Measurements from ENCODE around the gene ZNF134.

ZNF134 gene
- 44.5 to 66.1 reads per million in 2 experiments for total RNA-seq

DNA sequence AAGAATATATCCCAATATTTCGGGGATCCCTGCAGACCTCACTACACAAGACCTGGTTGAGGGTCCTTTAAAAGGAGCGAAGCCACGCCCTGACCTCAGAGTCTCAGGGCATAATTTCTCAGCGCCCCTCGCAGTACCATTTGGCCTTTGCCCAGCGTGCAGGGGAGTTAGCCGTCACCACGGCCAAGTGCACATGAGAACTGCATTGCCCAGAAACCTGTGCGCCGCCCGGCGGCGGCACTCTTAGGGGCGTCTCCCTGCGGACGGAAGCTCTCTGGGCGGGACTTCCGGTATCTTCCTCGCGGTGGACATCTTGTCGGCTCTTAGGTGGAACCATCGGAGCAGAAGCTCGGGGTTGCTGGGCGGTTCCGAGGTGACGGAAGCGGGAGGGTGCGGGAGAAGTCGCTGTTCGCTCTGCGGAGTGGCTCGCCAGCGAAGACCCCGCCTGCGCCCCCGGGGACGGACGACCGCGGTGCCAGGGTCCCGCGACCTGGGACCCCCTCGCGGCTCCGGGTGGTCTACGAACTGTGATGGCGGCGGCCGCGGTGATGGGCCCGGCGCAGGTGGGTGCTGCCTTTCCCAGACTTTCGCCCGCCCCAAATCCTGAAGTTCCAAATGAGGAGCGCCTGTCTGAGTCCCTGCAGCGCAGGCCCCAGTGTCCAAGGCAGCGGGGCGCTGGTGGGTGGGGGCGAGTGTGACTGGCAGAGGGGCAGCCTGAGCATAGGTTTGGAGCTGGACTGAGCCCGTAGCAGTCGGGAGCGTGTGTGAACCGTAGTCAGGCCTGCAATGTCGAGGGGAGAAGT, at the start of gene ZNF134:
TSS of gene ZNF134 (plus strand) at position 302 of the 803 bp plus-strand sequence. CDS start 5,227 bp downstream, outside the sequence.
- peak; percentile 80 for DNase-seq (ENCODE audit: low read depth)

DNA sequence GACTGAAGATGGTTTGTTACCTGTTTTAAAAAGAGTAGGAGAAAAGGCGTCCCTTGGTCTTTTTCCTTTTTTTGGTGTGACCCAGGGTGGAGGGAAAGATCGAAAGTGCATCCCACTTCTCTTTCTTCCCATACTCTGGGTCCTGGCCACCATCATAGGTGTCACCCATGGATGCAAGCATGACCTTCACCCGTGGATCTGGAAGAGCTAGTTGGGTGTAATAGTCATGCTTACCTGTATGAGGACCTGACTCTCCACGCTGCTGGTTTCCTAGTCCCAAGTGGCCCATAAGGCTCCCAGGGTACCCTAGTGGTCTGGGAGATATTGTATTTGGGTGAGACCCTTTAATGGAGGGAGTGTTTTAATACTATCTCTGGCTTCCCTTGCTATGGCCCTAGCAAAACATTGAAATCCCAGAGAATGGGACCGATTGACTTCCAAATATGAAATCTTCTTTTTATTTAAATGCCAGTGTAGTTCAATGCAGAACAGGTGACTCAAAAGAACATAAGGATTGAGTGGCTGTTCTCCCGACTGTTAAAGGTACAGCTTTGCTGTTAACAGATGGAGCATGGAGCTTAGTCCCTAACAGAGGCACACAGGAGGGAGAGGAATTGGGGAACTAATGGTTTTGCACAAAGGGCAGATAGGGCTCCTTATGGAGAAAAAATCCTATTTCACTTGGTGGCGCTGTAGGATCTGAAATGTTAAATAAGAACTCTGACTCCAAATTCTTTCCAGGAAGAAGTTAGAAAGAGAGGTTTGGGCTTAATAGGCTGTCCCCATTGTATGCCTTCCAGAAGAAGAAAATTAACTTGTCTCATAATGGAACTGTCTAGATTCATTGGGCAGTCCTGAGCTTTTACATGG, 47.4 kb upstream of the ZNF134 start:
- no peak for DNase-seq (ENCODE audit: low read depth)

DNA sequence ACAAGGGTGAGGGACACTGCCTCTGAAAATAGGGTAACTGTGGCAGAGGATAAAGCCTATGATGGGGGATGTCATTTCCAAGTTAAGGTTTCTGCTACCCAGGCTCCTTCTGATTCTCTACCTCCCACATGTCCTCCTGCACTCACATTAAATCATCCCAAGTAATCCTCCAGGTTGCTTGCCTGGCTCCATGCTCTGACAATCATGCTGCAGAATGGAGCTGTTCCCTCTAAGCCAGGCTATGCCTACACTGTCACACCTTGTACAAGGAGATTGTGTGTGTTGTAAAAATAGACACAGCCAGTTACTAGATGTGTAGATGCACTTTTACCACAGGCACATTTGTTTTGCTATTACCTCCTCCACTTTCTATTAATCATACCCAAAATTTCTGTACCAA, 43.3 kb upstream of the ZNF134 start:
- DNase-seq (ENCODE audit: low read depth): no peak

DNA sequence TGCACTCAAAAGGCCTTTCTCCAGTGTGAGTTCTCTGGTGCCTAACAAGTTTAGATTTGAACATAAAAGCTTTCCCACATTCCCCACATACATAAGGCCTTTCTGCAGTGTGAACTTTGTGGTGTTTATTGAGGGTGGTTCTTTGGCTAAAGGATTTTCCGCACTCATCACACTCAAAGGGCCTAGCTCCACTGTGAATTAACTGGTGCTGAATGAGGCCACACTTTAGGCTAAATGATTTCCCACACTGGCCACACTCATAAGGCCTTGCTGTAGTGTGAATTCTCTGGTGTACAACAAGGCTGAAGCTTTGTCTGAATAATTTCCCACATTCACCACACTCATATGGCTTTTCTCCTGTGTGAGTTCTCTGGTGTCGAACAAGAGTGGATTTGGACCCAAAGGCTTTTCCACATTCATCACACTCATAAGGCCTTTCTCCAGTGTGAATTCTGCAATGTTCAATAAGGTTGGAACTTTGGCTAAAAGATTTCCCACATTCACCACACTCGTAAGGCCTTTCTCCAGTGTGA, 41.6 kb upstream of the ZNF134 start:
- DNase-seq (ENCODE audit: low read depth): no peak

DNA sequence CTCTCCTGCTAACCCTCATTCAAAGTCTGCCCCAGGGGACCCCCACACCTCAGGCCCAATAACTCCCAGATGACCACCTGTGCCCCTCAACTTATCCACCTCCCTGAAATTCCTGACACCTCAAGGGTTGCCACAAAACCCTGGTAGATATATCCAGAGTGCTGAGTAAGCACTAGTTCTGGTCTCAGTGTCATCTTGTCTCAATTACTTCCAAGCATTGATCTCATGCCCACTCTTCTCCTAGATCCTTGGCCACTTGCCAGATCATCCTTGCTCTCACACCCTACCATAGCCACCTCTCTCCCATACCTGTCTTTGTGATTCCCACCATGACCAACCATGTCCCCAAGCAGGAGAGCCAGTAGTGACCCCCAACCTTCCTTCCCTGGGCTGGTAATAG, 37.4 kb upstream of the ZNF134 start:
- DNase-seq (ENCODE audit: low read depth): no peak

DNA sequence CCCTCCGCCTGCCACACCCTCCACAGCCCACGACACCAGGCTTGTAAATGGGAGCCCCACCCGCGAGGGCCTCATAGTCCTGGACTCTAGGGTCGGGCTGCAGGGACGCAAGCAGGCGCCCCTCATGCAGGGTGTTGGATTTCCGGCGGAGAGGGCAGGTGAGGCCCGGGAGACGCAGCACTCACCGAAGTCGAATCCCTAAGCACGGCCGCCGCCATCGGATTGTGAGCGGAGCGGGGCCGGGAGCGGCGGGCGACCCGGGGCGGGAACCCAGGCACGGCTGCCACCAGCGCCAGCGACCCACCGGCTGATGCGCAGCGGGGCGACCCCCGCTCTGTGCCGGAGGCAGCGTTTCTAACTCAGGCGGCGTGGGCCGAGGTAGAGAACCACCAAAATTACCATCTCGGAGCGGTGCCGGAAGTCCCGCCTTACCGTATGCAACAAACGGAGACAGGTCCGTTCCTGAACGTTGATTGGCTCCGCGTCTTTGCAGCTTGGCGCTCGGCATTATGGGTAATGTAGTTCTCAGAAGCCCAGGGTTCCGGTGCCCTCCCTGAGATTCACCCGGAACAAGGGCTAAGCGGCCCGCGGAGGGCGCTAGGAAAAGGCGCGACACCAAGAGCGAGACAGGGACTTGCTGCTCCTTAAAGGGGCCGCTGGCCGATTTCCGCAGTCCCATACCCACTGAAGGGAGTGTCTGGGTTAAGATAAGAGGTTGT, 35.4 kb upstream of the ZNF134 start, which contains the start of gene ZNF416:
TSS of gene ZNF416 (minus strand) at position 425 of the 719 bp plus-strand sequence. CDS start at position 218, 207 bp downstream.
- peak; percentile 94 for DNase-seq (ENCODE audit: low read depth)

DNA sequence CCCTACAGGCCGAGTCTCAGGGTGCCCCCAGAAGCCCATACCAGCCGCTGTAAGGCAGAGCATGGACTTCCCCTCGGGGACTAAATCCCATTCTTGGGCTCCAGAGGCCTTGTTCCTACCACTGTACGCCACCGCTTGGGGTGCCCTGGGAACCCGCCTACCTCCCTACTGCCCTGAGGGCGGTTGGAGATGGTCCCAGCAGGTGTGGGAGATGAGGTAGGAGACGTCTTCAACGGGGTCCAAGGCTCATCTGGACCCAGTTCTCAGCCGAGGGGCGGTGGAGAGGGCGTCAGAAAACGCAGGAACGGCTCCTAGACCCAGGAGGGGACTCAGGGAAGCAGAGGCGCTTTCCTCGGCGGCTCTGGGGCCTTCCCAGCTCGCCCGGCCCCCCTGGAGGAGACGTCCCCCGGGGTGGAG, 30.9 kb upstream of the ZNF134 start:
- no peak for DNase-seq (ENCODE audit: low read depth)

DNA sequence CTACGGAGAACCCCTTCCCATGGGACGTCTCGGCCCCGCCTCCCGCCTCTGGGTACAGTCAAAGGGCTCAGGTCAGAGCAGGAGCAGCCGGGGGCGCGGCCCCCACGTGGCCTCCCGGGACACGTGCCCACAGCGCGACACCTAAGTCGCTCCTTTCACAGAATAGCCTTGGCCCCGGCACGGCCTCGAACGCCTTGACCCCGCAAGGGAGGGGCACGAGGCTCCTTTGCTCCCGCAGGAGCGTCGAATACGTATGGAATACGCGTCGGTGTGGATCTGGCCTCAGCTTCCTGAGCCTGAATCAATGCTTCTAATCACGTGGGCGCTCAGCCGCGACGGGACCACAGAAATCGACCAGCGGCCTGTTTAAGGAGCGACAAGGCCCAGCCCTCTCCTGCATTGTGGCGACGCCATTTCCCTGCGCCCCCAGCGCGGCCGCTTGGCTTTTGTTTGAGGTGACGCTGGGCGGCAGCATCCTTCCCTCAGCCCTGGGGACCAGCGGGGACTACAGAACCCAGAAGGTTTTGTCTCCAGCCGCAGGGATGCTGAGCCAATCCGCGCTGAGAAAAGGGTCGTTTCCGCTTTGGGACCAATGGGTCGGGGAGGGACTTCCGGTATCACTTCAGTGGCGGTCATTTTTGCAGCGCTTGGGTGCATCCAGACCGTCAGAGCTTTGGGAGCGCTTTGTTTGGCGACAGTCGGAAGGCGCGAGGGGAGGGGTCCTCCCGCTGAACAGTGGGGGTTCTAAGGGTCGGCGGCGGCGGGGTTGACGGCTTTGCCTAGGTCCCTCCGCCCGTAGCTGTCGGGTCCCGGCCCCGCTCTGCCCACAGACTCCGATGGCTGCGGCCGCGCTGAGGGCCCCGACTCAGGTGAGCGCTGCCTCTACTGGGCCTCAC, 30.3 kb upstream of the ZNF134 start, which contains the start of gene ZIK1:
TSS of gene ZIK1 (plus strand) at position 625 of the 896 bp plus-strand sequence. CDS start at position 837, 212 bp downstream.
- DNase-seq (ENCODE audit: low read depth): peak; percentile 79

DNA sequence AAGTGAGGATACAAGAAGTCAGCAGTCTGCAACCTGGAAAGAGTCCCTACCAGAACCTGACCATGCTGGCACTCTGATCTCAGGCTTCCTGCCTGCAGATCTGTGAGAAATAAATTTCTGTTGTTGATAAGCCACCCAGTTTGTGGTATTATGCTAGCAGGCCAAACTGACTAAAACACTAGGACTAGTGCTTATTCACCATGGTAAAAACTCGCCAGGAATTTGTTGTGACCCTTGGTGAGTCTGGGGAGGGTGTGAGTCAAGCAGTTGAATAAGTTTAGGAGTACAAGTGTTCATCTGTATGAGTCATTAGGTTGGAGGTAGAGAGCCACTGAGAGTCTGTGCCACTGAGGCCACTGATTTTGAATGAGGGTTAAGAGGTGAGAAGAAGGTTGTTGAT, 26.5 kb upstream of the ZNF134 start:
- no peak for DNase-seq (ENCODE audit: low read depth)

DNA sequence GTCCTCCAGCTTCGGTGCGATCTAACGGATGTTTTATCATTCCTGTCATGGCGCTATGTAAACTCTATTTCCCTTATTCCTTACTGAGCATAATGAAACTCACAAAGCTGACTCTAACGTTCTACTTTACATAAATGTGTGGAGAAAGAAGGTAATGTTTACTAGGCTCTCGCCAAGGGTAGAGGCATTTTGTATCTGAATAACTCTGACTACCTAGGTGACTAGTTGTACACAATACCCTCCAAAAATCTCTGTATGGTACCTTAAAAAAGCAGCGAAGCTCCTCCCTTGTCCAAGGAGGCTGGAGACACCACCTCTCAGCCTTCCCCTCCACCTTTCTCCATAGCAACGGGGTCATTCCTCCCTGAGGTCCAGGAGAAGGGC, 14.7 kb upstream of the ZNF134 start:
- no peak for DNase-seq (ENCODE audit: low read depth)

DNA sequence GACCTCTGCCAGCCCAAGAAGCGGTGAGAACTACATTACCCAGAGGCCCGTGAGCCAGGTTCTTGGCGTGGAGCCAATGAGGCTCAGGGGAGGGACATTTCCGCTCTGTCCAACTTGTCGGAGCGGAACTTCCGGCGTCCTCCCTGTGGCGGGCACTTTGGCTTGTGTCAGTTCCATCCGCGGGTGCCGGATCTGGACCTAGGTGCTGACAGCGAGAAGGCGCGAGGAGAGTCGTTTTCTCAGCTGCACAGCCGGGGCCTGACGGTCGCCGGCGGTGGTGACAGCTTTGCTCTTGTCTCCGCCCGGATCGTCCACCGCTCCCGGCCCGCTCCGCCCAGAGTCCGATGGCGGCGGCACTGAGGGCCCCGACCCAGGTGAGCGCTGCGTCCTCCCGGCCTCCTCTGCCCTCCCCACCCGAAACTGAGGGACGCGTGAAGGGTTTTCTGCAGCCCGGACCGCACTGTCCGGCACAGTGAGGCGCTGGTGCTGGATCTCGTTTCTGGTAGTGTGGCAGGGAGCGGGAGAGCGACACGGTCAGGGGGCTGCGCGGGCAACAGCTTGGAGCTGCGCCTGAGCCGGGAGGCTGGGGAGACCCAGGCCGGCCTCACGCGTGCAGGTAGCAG, 14.2 kb upstream of the ZNF134 start, which contains the start of gene ZNF530:
TSS of gene ZNF530 (plus strand) at position 125 of the 623 bp plus-strand sequence. CDS start 4,461 bp downstream, outside the sequence.
- peak; percentile 60 for DNase-seq (ENCODE audit: low read depth)

DNA sequence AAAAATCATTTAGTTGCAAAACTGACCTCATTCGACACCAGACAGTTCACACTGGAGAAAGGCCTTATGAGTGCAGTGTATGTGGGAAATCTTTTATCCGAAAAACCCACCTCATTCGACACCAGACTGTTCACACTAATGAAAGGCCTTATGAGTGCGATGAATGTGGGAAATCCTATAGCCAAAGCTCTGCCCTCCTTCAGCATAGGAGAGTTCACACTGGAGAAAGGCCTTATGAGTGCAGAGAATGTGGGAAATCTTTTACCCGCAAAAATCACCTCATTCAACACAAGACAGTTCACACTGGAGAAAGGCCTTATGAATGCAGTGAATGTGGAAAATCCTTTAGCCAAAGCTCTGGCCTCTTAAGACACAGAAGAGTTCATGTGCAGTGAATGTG, 7.1 kb upstream of the ZNF134 start:
- no peak for DNase-seq (ENCODE audit: low read depth)

DNA sequence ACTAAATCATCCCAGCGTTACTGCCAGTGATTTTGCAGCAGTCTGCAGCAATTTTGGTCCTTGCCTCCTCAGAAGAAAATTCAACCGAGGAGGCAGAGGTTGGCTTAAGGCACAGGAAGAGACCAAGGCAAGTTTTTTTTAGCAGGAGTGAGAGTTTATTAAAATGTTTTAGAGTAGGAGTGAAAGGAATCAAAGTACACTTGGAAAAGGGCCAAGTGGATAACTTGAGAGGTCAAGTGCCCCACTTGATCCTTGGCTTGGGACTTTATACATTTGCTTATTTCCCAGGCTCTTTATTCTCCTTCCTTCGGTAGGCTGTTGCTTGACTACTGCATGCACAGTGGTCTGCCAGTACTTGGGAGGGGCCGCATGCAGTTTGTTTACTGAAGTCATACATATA, 2.9 kb upstream of the ZNF134 start:
- no peak for DNase-seq (ENCODE audit: low read depth)

DNA sequence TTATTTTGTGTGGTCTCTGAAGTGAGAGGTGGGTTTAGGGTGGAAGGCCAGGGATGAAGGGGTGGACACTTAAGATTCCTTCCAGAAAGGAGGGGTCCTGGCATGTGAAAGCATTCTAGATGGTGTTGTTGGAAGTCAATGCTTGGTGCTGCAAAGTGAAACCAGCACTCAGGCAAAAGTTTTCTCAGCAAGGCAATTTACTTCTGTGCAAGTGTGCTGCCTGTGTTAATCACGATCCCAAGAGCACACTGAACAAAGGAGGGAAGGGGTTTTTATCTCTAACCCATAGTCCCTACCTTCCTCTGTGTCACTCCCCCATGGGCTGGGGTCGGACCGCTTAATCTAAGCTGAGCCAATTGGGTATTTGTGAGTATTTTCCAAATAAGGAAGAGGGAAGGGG, 1.3 kb downstream of the ZNF134 start:
- no peak for DNase-seq (ENCODE audit: low read depth)

DNA sequence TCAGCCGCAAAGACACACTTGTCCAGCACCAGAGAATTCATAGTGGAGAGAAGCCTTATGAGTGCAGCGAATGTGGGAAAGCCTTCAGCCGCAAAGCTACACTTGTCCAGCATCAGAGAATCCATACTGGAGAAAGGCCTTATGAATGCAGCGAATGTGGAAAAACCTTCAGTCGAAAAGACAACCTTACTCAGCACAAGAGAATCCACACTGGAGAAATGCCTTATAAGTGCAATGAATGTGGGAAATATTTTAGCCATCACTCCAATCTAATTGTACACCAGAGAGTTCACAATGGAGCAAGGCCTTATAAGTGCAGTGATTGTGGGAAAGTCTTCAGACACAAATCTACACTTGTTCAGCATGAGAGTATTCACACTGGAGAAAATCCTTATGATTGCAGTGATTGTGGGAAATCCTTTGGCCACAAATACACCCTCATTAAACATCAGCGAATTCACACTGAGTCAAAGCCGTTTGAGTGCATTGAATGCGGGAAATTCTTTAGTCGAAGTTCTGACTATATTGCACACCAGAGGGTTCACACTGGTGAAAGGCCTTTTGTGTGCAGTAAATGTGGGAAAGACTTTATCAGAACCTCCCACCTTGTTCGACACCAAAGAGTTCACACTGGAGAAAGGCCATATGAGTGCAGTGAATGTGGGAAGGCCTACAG, 6.8 kb downstream of the ZNF134 start:
- no peak for DNase-seq (ENCODE audit: low read depth)

DNA sequence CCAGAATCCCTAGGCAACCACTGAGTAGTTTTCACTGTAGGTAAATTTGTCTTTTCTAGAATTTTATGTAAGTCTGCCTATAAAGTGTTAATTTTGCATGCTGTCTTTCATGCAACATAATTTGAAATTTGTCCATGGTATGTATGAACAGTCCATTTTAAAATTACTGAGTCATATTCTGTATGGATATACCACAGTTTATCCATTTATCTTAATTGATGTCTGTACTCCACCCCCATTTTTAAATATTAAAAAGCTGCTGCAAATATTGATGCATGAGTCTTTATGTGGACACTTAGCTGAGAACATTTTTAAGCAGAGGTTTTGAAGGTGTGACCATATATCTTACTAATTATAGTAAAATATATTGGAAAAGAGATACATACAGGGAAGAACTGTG, 9.0 kb downstream of the ZNF134 start:
- no peak for DNase-seq (ENCODE audit: low read depth)

DNA sequence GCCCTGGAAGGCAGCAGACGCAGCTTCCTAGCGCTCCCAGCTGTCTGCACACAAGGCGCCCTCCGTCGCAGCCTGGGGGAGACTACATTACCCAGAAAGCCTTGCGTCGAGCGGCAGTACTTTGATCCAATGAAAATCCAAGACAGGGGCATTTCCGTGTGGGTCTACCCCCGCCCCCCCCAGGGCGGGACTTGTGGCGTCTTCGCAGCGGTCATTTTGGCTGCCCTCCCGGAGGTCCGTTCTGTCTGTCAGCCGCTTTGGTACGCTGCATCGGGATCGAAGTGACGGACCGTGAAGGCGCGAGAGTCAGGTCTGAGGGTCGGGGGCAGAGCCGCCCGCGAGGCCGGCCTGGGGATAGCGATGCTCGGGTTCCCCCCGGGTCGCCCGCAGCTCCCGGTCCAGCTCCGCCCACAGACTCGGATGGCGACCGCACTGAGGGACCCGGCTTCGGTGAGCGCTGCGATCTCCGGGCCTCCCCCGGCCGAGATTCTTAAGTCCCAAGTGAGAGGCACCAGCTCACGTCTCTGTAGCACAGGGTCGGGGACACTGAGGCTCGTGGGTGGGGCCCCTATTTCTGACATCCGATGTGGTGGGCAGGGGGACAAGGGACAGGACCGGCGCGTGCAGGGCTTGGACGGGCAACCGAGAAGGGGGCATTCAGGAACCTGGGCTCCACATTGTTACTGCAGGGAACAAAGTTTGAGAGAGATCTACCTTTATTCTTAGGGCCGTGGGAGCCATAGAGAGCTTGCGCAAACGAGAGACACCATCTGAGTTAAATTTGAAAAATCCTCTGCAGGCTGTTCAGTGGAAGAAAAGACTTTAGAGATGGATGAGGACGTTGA, 19.2 kb downstream of the ZNF134 start, which contains the start of gene ZNF211:
TSS of gene ZNF211 (plus strand) at position 182 of the 845 bp plus-strand sequence. CDS start at position 361, 179 bp downstream.
- peak; percentile 79 for DNase-seq (ENCODE audit: low read depth)

DNA sequence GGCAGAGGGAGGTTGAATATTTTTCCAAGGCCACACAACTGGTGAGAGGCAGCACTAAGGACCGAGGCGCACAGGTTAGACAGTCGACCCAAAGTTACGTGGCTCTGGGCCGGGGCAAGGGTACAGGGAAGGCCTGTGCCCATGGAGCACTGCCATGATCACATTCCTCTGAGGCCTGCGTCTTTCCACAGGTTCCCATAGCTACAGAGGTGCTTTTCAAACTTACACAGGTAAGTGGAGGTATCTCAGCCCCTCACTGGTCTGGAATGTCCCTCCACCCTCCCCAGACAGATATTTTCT, 19.7 kb downstream of the ZNF134 start:
- DNase-seq (ENCODE audit: low read depth): no peak

DNA sequence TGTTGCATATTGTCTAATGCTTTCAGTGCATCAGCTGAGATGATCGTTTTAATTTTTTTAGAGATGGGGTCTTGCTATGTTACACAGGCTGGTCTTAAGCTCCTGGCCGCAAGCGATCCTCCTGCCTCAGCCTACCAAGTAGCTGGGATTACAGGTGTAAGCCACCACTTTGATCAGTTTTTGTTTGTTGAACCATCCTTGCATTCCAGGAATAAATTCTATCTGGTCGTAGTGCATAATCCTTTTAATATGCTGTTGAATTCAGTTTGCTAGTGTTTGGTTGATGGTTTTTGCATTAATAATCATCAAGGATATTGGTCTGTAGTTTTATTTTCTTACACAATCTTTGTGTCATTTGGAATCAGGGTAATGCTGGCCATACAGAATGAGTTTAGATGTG, 23.3 kb downstream of the ZNF134 start:
- DNase-seq (ENCODE audit: low read depth): no peak
